Neural cell (in vitro differentiated cells): ENCODE measurements around the gene CHRM3. TPM values are rescaled to one million over a fixed set of nuclear protein-coding genes. Genes with fewer than 3 reads are reported as not detected.

ENCODE experiments used
- H2AFZ ChIP-seq: fragments of 200-600, 300-800 bp; sonication (generic), shearing (Covaris generic); 2 replicates; pipeline ENCODE4 v1.6.0; 2014; ENCODE audit warnings: low read depth, mild to moderate bottlenecking, antibody characterized with exemption, low read length, moderate library complexity
- H3F3A ChIP-seq: fragments of 200-600 bp; shearing (Covaris generic); 2 replicates; pipeline ENCODE4 v1.6.1; 2016; ENCODE audit warnings: mild to moderate bottlenecking, moderate library complexity, mixed read lengths, antibody characterized with exemption, low read length; ENCODE audit not compliant: insufficient read depth, poor library complexity, severe bottlenecking
- H3K27ac ChIP-seq: fragments of 200-600, 300-800 bp; sonication (generic), shearing (Covaris generic); 2 replicates; pipeline ENCODE4 v1.5.1; 2014; ENCODE audit warnings: mild to moderate bottlenecking, low read length, moderate library complexity
- H3K27me3 ChIP-seq: fragments of 300-800, 200-600 bp; sonication (generic), shearing (Covaris generic); 2 replicates; pipeline ENCODE4 v1.6.0; 2014; ENCODE audit warnings: mild to moderate bottlenecking, low read depth, low read length, moderate library complexity; ENCODE audit not compliant: insufficient read depth
- H3K36me3 ChIP-seq: fragments of 300-800, 200-600 bp; sonication (generic), shearing (Covaris generic); 2 replicates; pipeline ENCODE4 v1.5.1; 2014; ENCODE audit warnings: mild to moderate bottlenecking, antibody characterized with exemption, low read length, moderate library complexity; ENCODE audit not compliant: insufficient read depth
- H3K4me2 ChIP-seq: fragments of 300-800, 200-600 bp; sonication (generic), shearing (Covaris generic); 2 replicates; pipeline ENCODE4 v1.6.0; 2014; ENCODE audit warnings: mild to moderate bottlenecking, low read length
- H3K4me3 ChIP-seq: fragments of 300-800, 200-600 bp; sonication (generic), shearing (Covaris generic); 2 replicates; pipeline ENCODE4 v1.5.1; 2014; ENCODE audit warnings: mild to moderate bottlenecking, low read length, moderate library complexity
- H3K79me2 ChIP-seq: fragments of 200-600 bp; shearing (Covaris generic); replicated peaks from 2 replicates; pipeline ENCODE4 v1.6.0; 2014; ENCODE audit warnings: mild to moderate bottlenecking, low read length, moderate library complexity; ENCODE audit not compliant: insufficient read depth
- H3K9ac ChIP-seq: fragments of 300-800, 200-600 bp; sonication (generic), shearing (Covaris generic); 2 replicates; pipeline ENCODE4 v1.6.1; 2016; ENCODE audit warnings: mild to moderate bottlenecking, low read length, mixed read lengths
- H3K9me2 ChIP-seq: fragments of 200-600 bp; shearing (Covaris generic); 2 replicates; pipeline ENCODE4 v1.6.1; 2016; ENCODE audit warnings: mild to moderate bottlenecking, low read length, mixed read lengths; ENCODE audit not compliant: insufficient read depth
- H3K9me3 ChIP-seq: fragments of 200-600, 300-800 bp; sonication (generic), shearing (Covaris generic); 2 replicates; pipeline ENCODE4 v1.6.1; 2016; ENCODE audit warnings: mild to moderate bottlenecking, mixed run types, low read length, moderate library complexity, mixed read lengths
- H4K20me1 ChIP-seq: fragments of 200-600 bp; shearing (Covaris generic); 2 replicates; pipeline ENCODE4 v1.6.1; 2016; ENCODE audit warnings: mild to moderate bottlenecking, mixed run types; ENCODE audit not compliant: insufficient read depth
- CTCF ChIP-seq: fragments of 450-650 bp; IDR thresholded peaks from 2 replicates; pipeline ENCODE4 v1.5.1; 2014; ENCODE audit warnings: antibody characterized with exemption, mild to moderate bottlenecking, moderate library complexity; ENCODE audit not compliant: poor library complexity, severe bottlenecking
- EP300 ChIP-seq: fragments of 450-650 bp; conservative IDR thresholded peaks from 2 replicates; pipeline ENCODE4 v1.6.1; 2014; ENCODE audit warnings: antibody characterized with exemption, mild to moderate bottlenecking, moderate library complexity; ENCODE audit not compliant: poor library complexity, severe bottlenecking
- EZH2 ChIP-seq: fragments of 200-600, 300-800 bp; shearing (Covaris generic), sonication (generic); IDR thresholded peaks from 2 replicates; pipeline ENCODE4 v1.6.1; 2014; ENCODE audit warnings: antibody characterized with exemption, low read length, borderline replicate concordance, mild to moderate bottlenecking; ENCODE audit not compliant: insufficient read depth, poor library complexity, severe bottlenecking
- MXI1 ChIP-seq: fragments of 450-650 bp; conservative IDR thresholded peaks from 2 replicates; pipeline ENCODE4 v1.6.1; 2014; ENCODE audit warnings: antibody characterized with exemption, mild to moderate bottlenecking; ENCODE audit not compliant: poor library complexity, severe bottlenecking
- POLR2AphosphoS5 ChIP-seq: IDR thresholded peaks from 2 replicates; pipeline ENCODE4 v1.6.1; 2012
- RAD21 ChIP-seq: fragments of 450-650 bp; conservative IDR thresholded peaks from 2 replicates; pipeline ENCODE4 v1.6.1; 2014; ENCODE audit warnings: antibody characterized with exemption, mild to moderate bottlenecking, moderate library complexity
- SMC3 ChIP-seq: fragments of 450-650 bp; conservative IDR thresholded peaks from 2 replicates; pipeline ENCODE4 v1.6.1; 2014; ENCODE audit warnings: antibody characterized with exemption, mild to moderate bottlenecking, moderate library complexity; ENCODE audit not compliant: poor library complexity
- TAF1 ChIP-seq: IDR thresholded peaks from 2 replicates; pipeline ENCODE4 v1.6.1; 2012; ENCODE audit warnings: low read depth
- polyA plus RNA-seq: library from polyadenylated mRNA; depleted of rRNA; stranded (reverse); fragments of >200 nt; gene quantifications from 2 replicates; pipeline ENCODE4 v1.2.3, GENCODE V29; 2014
- TF ChIP-seq, protein P1 (sequence below): IDR thresholded peaks from 2 replicates; pipeline ENCODE4 v1.6.1; 2012; ENCODE audit warnings: borderline replicate concordance

Gene CHRM3
- polyA plus RNA-seq, 1 donor from 2014 or later = 0.16 TPM

DNA sequence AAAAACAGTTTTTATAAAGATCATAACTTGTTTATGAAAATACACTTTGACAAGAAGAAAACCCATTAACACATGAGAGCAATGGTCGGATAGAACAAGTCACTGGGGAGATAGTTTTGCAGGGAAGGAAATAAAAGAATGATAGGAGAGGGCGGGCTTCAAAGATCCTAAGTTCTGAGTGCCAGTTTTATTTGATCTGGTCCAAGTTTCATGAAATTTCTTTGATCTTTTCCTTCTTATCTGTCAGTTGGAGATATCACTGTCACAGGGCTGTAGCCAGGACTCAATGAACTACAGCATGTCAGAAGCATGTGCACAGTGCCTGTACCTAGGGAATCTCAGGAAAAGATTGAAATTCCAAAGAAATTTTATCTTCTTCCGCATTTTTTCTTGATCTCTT is 36.5 kb downstream of the CHRM3 start:
- Histone ChIP-seq H3K4me2 (no peak overlapping the region), H3K27me3 (no peaks in the 10 kb centered on the region), H2AFZ (no peak overlapping the region), H3K9me2 (no peaks in the 10 kb centered on the region), H3F3A (no peaks in the 10 kb centered on the region), H3K9me3 (no peaks in the 10 kb centered on the region), H3K36me3 (no peaks in the 10 kb centered on the region), H3K27ac (no peak overlapping the region), H3K79me2 (no peaks in the 10 kb centered on the region), H4K20me1 (no peaks in the 10 kb centered on the region), H3K4me3 (no peak overlapping the region), H3K9ac (no peak overlapping the region)
- TF ChIP-seq CTCF (no peak), MXI1 (no peak), EP300 (no peak), EZH2 (no peak), SMC3 (no peak), TAF1 (no peak), RAD21 (no peak), POLR2AphosphoS5 (no peak)
- TF ChIP-seq, protein P1, sequence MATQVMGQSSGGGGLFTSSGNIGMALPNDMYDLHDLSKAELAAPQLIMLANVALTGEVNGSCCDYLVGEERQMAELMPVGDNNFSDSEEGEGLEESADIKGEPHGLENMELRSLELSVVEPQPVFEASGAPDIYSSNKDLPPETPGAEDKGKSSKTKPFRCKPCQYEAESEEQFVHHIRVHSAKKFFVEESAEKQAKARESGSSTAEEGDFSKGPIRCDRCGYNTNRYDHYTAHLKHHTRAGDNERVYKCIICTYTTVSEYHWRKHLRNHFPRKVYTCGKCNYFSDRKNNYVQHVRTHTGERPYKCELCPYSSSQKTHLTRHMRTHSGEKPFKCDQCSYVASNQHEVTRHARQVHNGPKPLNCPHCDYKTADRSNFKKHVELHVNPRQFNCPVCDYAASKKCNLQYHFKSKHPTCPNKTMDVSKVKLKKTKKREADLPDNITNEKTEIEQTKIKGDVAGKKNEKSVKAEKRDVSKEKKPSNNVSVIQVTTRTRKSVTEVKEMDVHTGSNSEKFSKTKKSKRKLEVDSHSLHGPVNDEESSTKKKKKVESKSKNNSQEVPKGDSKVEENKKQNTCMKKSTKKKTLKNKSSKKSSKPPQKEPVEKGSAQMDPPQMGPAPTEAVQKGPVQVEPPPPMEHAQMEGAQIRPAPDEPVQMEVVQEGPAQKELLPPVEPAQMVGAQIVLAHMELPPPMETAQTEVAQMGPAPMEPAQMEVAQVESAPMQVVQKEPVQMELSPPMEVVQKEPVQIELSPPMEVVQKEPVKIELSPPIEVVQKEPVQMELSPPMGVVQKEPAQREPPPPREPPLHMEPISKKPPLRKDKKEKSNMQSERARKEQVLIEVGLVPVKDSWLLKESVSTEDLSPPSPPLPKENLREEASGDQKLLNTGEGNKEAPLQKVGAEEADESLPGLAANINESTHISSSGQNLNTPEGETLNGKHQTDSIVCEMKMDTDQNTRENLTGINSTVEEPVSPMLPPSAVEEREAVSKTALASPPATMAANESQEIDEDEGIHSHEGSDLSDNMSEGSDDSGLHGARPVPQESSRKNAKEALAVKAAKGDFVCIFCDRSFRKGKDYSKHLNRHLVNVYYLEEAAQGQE = no peak

DNA sequence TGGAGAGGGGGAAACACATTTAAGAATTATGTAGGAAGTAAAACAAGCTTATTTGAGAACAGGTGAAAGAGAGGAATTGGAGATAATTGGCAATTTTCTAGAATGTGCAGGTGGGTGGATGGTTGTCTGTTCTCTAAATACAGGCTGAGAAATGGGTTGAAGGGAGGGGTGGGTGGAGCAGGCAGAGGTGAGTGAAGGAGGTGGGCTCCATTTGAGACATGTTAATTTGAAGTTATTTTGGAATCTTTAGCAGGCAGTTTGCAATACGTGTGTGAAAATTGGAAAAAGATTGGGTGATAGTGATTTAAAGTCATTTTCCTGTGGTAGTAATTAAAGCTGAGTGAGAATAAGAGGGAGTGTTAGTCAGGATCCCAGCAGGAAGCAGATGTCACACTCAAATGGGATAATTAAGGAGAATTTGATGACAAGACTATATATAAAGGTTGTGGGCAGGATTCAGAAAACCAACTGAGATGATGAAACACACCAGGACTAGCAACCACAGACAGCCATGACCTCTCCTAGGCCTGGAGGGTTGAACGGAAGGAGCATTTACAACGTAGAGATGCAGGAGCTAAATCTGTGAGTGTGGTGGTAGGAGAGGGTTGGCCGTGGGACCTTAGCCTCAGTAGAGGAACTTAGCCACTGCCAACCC is 40.6 kb downstream of the CHRM3 start:
- H3K27ac ChIP-seq = no peak overlapping the region
- H3K4me3 ChIP-seq = no peak overlapping the region
- no peaks in the 10 kb centered on the region for H4K20me1 ChIP-seq
- H3F3A ChIP-seq = no peaks in the 10 kb centered on the region
- no peaks in the 10 kb centered on the region for H3K9me2 ChIP-seq
- H3K4me2 ChIP-seq = no peak overlapping the region
- no peaks in the 10 kb centered on the region for H3K9me3 ChIP-seq
- no peak overlapping the region for H3K9ac ChIP-seq
- no peak for TF ChIP-seq POLR2AphosphoS5
- no peak for TF ChIP-seq SMC3
- no peak for TF ChIP-seq MXI1
- TF ChIP-seq EP300 = no peak
- no peak for TF ChIP-seq TAF1
- TF ChIP-seq, protein P1 = no peak
- no peak for TF ChIP-seq RAD21
- no peak for TF ChIP-seq EZH2
- TF ChIP-seq CTCF = no peak
- no peaks in the 10 kb centered on the region for H3K36me3 ChIP-seq
- H2AFZ ChIP-seq = no peak overlapping the region
- H3K27me3 ChIP-seq = no peaks in the 10 kb centered on the region
- no peaks in the 10 kb centered on the region for H3K79me2 ChIP-seq
